Measurements from ENCODE around the gene TCF7L2. TPM values are rescaled to one million over a fixed set of nuclear protein-coding genes. Genes with fewer than 3 reads are reported as not detected.
A peak's percentile ranks its signal among the peaks of the same experiment; 100 is the strongest.

TCF7L2 gene
- total RNA-seq, 4 donors from 2014 or later, result 12.7 to 59.9 (median 16.1) TPM

DNA sequence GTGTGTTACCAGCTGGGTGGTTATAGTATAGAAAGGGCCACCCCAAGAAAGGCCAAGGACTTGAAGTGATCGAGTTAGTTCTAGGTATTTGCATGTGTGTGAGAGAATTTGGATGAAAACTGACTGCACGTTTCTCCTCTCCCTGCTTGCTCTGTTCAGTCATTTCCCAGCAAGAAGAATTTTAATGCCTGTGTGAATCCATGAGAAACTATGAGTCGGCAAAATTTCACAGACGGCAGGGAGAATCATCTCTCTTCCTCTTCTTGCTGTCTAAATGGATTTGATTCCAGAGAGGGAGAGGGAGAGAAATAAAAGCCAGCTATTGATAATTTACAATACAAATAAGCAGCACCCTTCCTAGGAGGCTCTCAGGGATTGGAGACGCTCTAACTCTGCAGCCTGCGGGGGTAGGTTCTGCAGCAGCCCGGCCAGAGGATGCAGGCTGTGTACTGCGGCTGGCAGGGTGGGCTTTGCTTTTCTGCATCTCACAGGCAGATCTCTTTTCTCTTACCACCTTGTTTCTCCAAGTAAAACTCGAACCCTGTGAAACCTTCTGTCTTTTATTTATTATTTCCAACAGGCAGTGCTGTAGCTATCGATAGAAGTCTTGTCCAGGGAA lies 183.6 kb downstream of the TCF7L2 start:
- Histone ChIP-seq H3K4me1 (no peaks in the 10 kb centered on the region), H3K9me3 (no peaks in the 10 kb centered on the region), H3K4me3 (no peak overlapping the region), H3K27me3 (no peaks in the 10 kb centered on the region), H3K27ac (peak overlapping the region in 1 of 2 donors; percentile 44), H3K36me3 (no peaks in the 10 kb centered on the region)
- TF ChIP-seq POLR2A (IDR thresholded peaks at IDR 0.05), result no peak
- intact Hi-C loops (cut with DNase I; ENCODE audit: low total_unique reads), result no loop called here
- no peak for DNase-seq

DNA sequence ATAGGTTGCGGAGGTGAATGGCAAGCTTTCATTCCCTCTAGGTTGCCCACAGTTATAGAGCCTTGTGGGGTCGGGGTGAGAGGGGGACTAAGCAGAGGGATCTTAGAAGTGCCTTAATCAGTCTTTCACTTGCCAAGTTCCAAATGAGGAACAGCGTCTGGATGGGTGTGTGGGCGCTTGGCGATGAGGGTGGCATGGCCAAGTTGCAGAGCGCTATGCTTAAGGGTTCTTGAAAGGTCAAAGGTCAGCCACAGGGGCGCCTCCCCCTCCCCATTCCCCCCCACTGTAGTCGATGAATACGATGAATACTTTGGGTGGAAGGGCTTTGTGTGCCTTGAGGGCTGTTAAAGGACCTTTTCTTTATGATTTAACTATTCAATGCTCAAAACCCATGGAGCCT lies 185.0 kb downstream of the TCF7L2 start:
- DNase-seq, result no peak
- peaks cover 0 to 3% of the 10 kb centered on the region in 2 donors for H3K4me1 ChIP-seq
- no peak overlapping the region for H3K4me3 ChIP-seq
- TF ChIP-seq, protein P1, sequence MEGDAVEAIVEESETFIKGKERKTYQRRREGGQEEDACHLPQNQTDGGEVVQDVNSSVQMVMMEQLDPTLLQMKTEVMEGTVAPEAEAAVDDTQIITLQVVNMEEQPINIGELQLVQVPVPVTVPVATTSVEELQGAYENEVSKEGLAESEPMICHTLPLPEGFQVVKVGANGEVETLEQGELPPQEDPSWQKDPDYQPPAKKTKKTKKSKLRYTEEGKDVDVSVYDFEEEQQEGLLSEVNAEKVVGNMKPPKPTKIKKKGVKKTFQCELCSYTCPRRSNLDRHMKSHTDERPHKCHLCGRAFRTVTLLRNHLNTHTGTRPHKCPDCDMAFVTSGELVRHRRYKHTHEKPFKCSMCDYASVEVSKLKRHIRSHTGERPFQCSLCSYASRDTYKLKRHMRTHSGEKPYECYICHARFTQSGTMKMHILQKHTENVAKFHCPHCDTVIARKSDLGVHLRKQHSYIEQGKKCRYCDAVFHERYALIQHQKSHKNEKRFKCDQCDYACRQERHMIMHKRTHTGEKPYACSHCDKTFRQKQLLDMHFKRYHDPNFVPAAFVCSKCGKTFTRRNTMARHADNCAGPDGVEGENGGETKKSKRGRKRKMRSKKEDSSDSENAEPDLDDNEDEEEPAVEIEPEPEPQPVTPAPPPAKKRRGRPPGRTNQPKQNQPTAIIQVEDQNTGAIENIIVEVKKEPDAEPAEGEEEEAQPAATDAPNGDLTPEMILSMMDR (IDR thresholded peaks at IDR 0.05), result no peak
- no peak for TF ChIP-seq POLR2A (IDR thresholded peaks at IDR 0.05)
- no peak overlapping the region for H3K27ac ChIP-seq
- H3K27me3 ChIP-seq, result no peaks in the 10 kb centered on the region
- H3K36me3 ChIP-seq, result no peaks in the 10 kb centered on the region
- H3K9me3 ChIP-seq, result no peaks in the 10 kb centered on the region
- intact Hi-C loops (cut with DNase I; ENCODE audit: low total_unique reads), result no loop called here

DNA sequence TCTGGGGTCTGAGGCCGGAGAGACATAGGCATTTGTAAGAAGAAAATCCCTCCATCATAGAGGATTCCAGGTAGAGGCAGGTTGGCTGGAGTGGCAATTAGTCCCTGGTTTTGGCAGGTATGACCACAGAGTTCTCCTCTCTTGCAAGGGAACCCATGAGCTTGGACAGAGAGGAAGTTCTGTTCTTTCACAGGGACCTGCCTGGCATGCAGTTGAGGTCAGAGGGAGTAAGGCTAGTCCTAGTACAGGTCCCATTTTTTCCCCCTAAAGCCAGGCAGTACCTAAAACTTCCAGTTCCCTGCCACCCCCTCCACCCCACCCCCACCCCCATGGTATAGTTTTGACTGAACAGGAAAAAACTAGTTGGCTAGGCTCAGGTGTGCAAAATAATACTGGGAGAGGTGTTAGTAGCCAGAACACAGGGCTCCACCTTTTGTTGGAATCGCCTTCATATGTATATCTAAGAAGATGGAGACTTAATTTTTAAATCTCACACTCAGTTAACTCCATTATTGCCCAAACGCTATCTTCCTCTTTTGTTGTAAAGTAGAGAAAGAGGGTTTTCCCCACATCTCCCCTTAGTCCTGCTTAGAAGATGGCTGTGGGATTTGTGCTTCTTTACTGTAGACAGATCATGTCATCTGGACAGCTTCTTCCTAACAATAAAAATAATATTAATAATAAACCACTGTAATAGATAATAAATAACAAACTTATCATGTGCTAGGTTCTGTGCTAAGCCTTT lies 188.1 kb downstream of the TCF7L2 start:
- H3K4me3 ChIP-seq, result no peak overlapping the region
- H3K9me3 ChIP-seq, result no peaks in the 10 kb centered on the region
- H3K27me3 ChIP-seq, result no peaks in the 10 kb centered on the region
- H3K36me3 ChIP-seq, result no peaks in the 10 kb centered on the region
- intact Hi-C loops (cut with DNase I; ENCODE audit: low total_unique reads), result no loop called here
- TF ChIP-seq, protein P1 (IDR thresholded peaks at IDR 0.05), result no peak
- no peak for TF ChIP-seq POLR2A (IDR thresholded peaks at IDR 0.05)
- H3K27ac ChIP-seq, result no peak overlapping the region
- DNase-seq, result no peak
- H3K4me1 ChIP-seq, result peaks cover 0 to 4% of the 10 kb centered on the region in 2 donors

DNA sequence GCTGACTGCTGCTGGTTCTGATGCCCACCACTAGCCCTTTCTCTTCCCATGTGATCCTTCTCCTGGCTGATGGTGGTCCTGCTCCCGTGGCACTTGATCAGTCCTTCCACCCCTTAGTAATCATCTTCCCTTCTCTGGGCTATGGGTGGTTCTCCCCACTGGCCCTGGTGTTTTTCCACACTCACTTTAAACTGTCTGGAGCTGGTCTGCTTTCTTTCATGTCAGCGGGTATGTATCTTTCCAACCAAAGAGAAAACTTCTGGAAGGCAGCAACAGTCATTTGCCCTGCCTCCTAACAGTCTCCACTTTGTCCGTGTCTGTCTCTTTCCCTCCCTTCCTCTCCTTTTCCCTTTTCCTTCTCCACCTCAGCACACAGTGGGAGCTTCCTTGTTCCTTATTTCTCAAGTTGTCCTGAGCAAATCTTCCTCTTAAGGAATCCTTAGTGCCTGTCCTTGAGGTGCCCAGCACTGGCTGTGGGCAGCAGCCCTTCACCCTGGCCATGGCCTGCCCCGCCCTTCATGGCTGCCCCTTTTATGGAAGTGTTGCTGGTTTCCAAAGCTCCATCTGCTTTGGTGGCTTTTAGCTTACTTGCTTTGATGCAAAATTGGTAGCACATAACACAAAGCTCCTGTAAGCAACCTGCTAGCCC lies 189.0 kb downstream of the TCF7L2 start:
- TF ChIP-seq, protein P1 (IDR thresholded peaks at IDR 0.05), result no peak
- no peak for TF ChIP-seq POLR2A (IDR thresholded peaks at IDR 0.05)
- peaks cover 0 to 4% of the 10 kb centered on the region in 2 donors for H3K4me1 ChIP-seq
- intact Hi-C loops (cut with DNase I; ENCODE audit: low total_unique reads), result no loop called here
- peak overlapping the region; percentile 15 to 23 for H3K27ac ChIP-seq
- DNase-seq, result no peak
- no peak overlapping the region for H3K4me3 ChIP-seq
- no peaks in the 10 kb centered on the region for H3K36me3 ChIP-seq
- H3K9me3 ChIP-seq, result no peaks in the 10 kb centered on the region
- H3K27me3 ChIP-seq, result no peaks in the 10 kb centered on the region

DNA sequence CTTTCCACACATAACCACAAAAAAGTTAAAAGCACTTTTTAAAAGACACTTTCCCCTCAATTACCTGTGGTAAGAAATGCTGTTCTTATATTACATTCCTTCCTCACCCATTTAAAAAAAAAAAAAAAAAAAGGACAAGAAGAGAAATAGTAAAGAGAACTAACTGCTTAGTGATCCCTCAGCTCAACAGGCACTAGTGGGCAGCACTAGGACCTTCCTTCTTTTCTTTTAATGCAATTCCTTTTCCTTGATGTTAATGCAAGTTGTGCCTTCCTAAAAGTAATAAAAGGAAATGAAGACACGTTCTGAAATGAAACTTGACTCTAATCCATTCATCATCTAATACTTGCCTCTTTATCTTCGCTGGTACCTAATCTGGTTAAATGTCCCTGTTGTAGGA lies 189.7 kb downstream of the TCF7L2 start:
- Histone ChIP-seq H3K4me1 (peaks cover 0 to 4% of the 10 kb centered on the region in 2 donors), H3K4me3 (no peak overlapping the region), H3K36me3 (no peaks in the 10 kb centered on the region), H3K9me3 (no peaks in the 10 kb centered on the region), H3K27me3 (no peaks in the 10 kb centered on the region), H3K27ac (peak overlapping the region in 1 of 2 donors; percentile 15)
- TF ChIP-seq, protein P1 (IDR thresholded peaks at IDR 0.05), result no peak
- no peak for TF ChIP-seq POLR2A (IDR thresholded peaks at IDR 0.05)
- no peak for DNase-seq
- intact Hi-C loops (cut with DNase I; ENCODE audit: low total_unique reads), result loop anchor here (10.0 kb wide), 1 partner anchor 245 kb away; no protein-coding TSS in a partner anchor
